Stimulated activated CD4-positive, alpha-beta T cell treated with anti-CD3 and anti-CD28 coated beads, TNF-alpha, amount 100 ng/mL, for 4 hours (primary cell): ENCODE results near the gene ATG13.

Experiments used
- DNase-seq, 3 experiments: peaks; one replicate each; pipeline ENCODE4 v3.0.0-alpha.2; 2020; ENCODE audit warnings: low read depth in 3 of 3

The ATG13 gene

DNA sequence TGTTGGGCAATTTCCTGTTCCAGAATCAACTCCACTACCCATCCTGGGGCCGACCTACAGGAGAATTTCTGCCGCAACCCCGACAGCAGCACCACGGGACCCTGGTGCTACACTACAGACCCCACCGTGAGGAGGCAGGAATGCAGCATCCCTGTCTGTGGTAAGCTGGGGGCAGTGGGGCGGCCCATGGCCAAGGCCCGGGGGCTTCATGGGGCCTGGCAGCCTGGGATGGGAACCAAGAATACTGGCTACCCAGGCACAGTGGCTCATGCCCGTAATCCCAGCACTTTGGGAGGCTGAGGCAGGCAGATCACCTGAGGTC lies 106.0 kb downstream of the ATG13 start:
- no peak for DNase-seq

DNA sequence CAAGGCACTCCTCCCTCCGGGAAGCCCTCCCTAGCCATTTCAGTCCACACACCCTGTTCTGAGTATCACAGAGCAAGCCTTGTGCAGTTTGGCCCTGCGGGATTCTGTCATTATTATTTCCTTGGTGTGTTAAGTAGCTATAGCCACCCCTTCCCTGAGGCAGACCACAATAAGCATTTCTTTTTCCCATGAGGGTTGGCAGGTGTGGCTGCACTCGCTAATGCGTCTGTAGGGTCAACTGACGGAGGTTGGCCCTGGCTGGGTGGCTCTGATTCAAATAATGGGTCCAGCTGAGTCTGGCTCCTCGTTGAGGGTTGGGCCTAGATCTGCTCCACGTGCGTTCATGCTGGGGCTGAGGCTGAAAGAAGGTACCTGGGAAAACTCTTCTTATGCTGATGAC lies 106.7 kb downstream of the ATG13 start:
- DNase-seq: no peak
